Measurements from ENCODE around the gene HHAT.

The HHAT gene

GRCh38 chr1:210700511-210700910 is 371.8 kb downstream of the HHAT start:
- H3K4me3 ChIP-seq (ENCODE audit: low read depth, low read length), result no peak overlapping the region
- H3K4me1 ChIP-seq (ENCODE audit: control insufficient read depth, insufficient read depth, low read length), result no peaks in the 10 kb centered on the region
- no peaks in the 10 kb centered on the region; the same call in 1 of the 2 replicates for H3K9me3 ChIP-seq (ENCODE audit: control insufficient read depth, insufficient read depth, low read depth, low read length)
- H3K27ac ChIP-seq (ENCODE audit: low read depth, low read length), result no peak overlapping the region
- H3K27me3 ChIP-seq (ENCODE audit: control insufficient read depth, insufficient read depth, low read length), result no peaks in the 10 kb centered on the region
- no peaks in the 10 kb centered on the region for H3K36me3 ChIP-seq (ENCODE audit: control insufficient read depth, insufficient read depth, low read length)
- no peak overlapping the region for H3K9ac ChIP-seq (ENCODE audit: low read length)

- Histone ChIP-seq H3K9ac (ENCODE audit: low read length) (no peak overlapping the region), H3K27me3 (ENCODE audit: control insufficient read depth, insufficient read depth, low read length) (no peaks in the 10 kb centered on the region), H3K9me3 (ENCODE audit: control insufficient read depth, insufficient read depth, low read depth, low read length) (no peaks in the 10 kb centered on the region; the same call in 1 of the 2 replicates), H3K4me1 (ENCODE audit: control insufficient read depth, insufficient read depth, low read length) (no peaks in the 10 kb centered on the region), H3K36me3 (ENCODE audit: control insufficient read depth, insufficient read depth, low read length) (no peaks in the 10 kb centered on the region), H3K4me3 (ENCODE audit: low read depth, low read length) (no peak overlapping the region), H3K27ac (ENCODE audit: low read depth, low read length) (no peak overlapping the region)
These were observed 373.8 kb downstream of the HHAT start for GRCh38 chr1:210702506-210702905.

GRCh38 chr1:210703593-210703992 is 374.9 kb downstream of the HHAT start:
- Histone ChIP-seq H3K4me1 (ENCODE audit: control insufficient read depth, insufficient read depth, low read length) (no peaks in the 10 kb centered on the region), H3K9ac (ENCODE audit: low read length) (no peak overlapping the region), H3K9me3 (ENCODE audit: control insufficient read depth, insufficient read depth, low read depth, low read length) (no peaks in the 10 kb centered on the region; the same call in 1 of the 2 replicates), H3K27ac (ENCODE audit: low read depth, low read length) (no peak overlapping the region), H3K4me3 (ENCODE audit: low read depth, low read length) (no peak overlapping the region), H3K36me3 (ENCODE audit: control insufficient read depth, insufficient read depth, low read length) (no peaks in the 10 kb centered on the region), H3K27me3 (ENCODE audit: control insufficient read depth, insufficient read depth, low read length) (no peaks in the 10 kb centered on the region)

DNA sequence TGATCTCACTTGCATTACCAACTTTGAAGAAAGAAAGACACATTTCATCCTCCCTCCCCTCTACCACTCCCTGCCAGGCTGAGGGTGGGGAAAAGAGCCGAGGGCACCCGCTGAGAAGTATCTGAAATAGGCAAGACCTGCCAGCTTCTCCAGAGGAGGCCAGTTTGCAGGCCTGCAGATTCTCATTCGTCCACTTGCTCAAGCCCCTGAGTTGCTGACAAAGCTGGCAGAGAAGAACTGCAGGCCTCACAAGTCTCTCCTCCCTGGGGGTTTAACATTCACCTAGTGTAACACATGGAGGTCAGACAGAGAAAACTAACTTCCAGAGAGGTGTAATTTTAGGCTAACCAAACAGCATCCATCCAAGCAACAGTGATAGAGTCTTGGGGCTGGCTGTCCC is 376.4 kb downstream of the HHAT start:
- Histone ChIP-seq H3K4me1 (ENCODE audit: control insufficient read depth, insufficient read depth, low read length) (no peaks in the 10 kb centered on the region), H3K27me3 (ENCODE audit: control insufficient read depth, insufficient read depth, low read length) (no peaks in the 10 kb centered on the region), H3K36me3 (ENCODE audit: control insufficient read depth, insufficient read depth, low read length) (no peaks in the 10 kb centered on the region), H3K9ac (ENCODE audit: low read length) (no peak overlapping the region), H3K4me3 (ENCODE audit: low read depth, low read length) (no peak overlapping the region), H3K27ac (ENCODE audit: low read depth, low read length) (no peak overlapping the region), H3K9me3 (ENCODE audit: control insufficient read depth, insufficient read depth, low read depth, low read length) (no peaks in the 10 kb centered on the region; the same call in 1 of the 2 replicates)

GRCh38 chr1:210706246-210706645 is 377.5 kb downstream of the HHAT start:
- Histone ChIP-seq H3K9me3 (ENCODE audit: control insufficient read depth, insufficient read depth, low read depth, low read length) (no peaks in the 10 kb centered on the region; the same call in 1 of the 2 replicates), H3K9ac (ENCODE audit: low read length) (no peak overlapping the region), H3K4me1 (ENCODE audit: control insufficient read depth, insufficient read depth, low read length) (no peaks in the 10 kb centered on the region), H3K27ac (ENCODE audit: low read depth, low read length) (no peak overlapping the region), H3K27me3 (ENCODE audit: control insufficient read depth, insufficient read depth, low read length) (no peaks in the 10 kb centered on the region), H3K36me3 (ENCODE audit: control insufficient read depth, insufficient read depth, low read length) (no peaks in the 10 kb centered on the region), H3K4me3 (ENCODE audit: low read depth, low read length) (no peak overlapping the region)

DNA sequence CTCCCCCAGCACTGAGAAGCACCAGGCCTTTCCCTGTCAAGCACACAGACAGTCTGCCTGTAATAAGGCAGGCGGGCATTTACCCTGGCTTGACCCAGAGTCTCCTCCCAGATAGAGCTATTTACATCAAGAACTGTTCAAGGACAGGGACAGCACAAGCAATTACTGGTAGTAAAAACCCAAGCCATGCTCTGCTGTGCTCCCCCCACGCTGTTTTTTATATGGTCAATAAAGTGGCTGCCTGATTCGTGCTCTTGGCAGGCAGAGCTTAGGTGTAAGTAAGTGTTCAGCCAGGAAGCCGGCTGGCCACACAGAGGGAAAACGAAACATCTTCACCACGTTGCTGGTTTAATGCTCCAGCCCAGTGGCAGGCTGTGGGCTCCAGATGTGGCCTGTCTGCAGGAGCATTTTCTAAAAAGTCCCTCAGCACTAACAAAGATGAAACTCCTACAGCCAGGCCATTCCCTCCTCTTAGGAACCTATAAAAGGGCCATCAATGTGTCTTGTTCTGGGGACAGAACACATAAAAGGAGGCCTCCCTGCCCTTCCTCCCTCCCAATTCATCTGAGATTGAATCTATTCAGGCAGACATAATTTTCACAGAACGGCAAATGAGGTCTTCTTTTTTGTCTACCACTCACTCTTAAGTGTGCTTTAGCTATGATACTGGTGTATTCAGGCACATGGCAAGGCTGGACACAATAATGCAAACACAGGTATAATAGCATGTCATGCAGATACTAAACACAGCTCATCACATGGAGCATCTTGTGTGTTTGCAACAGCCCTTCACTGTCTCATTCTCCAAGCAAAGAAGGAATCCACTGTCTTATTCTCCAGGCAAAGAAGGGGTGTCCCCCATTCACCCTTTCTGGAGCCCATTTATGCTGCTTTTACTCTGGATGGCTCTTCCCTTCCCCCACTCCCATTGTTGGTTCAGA is 378.9 kb downstream of the HHAT start:
- H3K4me3 ChIP-seq (ENCODE audit: low read depth, low read length), result no peak overlapping the region

DNA sequence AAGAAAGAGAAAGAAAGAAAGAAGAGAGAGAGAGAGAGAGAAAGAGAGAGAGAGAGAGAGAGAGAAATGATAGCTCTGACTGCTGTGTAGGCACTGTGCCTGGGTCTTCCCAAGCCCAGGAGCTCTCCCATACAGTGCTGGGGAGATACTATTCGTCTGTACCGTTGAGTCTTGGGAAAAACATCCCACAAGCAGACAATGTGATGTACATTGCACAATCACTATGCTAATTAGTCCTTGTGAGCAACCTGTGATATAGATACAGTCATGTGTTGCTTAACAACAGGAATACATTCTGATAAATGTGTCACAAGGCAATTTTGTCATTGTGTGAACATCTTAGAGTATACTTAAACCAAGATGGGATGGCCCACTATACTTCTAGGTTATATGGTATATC is 381.0 kb downstream of the HHAT start:
- Histone ChIP-seq H3K27me3 (ENCODE audit: control insufficient read depth, insufficient read depth, low read length) (no peaks in the 10 kb centered on the region; the same call in 1 of the 2 replicates), H3K4me3 (ENCODE audit: low read depth, low read length) (no peak overlapping the region), H3K36me3 (ENCODE audit: control insufficient read depth, insufficient read depth, low read length) (no peaks in the 10 kb centered on the region), H3K27ac (ENCODE audit: low read depth, low read length) (no peak overlapping the region), H3K4me1 (ENCODE audit: control insufficient read depth, insufficient read depth, low read length) (no peaks in the 10 kb centered on the region), H3K9ac (ENCODE audit: low read length) (no peak overlapping the region), H3K9me3 (ENCODE audit: control insufficient read depth, insufficient read depth, low read depth, low read length) (no peaks in the 10 kb centered on the region)

More for the DNA sequence above, 378.9 kb downstream of the HHAT start:
- H3K9ac ChIP-seq (ENCODE audit: low read length), result no peak overlapping the region
- no peaks in the 10 kb centered on the region for H3K36me3 ChIP-seq (ENCODE audit: control insufficient read depth, insufficient read depth, low read length)
- no peaks in the 10 kb centered on the region for H3K4me1 ChIP-seq (ENCODE audit: control insufficient read depth, insufficient read depth, low read length)
- H3K9me3 ChIP-seq (ENCODE audit: control insufficient read depth, insufficient read depth, low read depth, low read length), result no peaks in the 10 kb centered on the region
- no peak overlapping the region for H3K27ac ChIP-seq (ENCODE audit: low read depth, low read length)
- H3K27me3 ChIP-seq (ENCODE audit: control insufficient read depth, insufficient read depth, low read length), result no peaks in the 10 kb centered on the region

- Histone ChIP-seq H3K27me3 (ENCODE audit: control insufficient read depth, insufficient read depth, low read length) (no peaks in the 10 kb centered on the region; the same call in 1 of the 2 replicates), H3K36me3 (ENCODE audit: control insufficient read depth, insufficient read depth, low read length) (no peaks in the 10 kb centered on the region), H3K4me3 (ENCODE audit: low read depth, low read length) (no peak overlapping the region), H3K9me3 (ENCODE audit: control insufficient read depth, insufficient read depth, low read depth, low read length) (no peaks in the 10 kb centered on the region), H3K4me1 (ENCODE audit: control insufficient read depth, insufficient read depth, low read length) (no peaks in the 10 kb centered on the region), H3K27ac (ENCODE audit: low read depth, low read length) (no peak overlapping the region), H3K9ac (ENCODE audit: low read length) (no peak overlapping the region)
These were observed 383.3 kb downstream of the HHAT start for GRCh38 chr1:210711825-210712612.

- H3K27me3 ChIP-seq (ENCODE audit: control insufficient read depth, insufficient read depth, low read length), result no peaks in the 10 kb centered on the region; the same call in 1 of the 2 replicates
- H3K36me3 ChIP-seq (ENCODE audit: control insufficient read depth, insufficient read depth, low read length), result no peaks in the 10 kb centered on the region
- H3K4me3 ChIP-seq (ENCODE audit: low read depth, low read length), result no peak overlapping the region
- H3K4me1 ChIP-seq (ENCODE audit: control insufficient read depth, insufficient read depth, low read length), result no peaks in the 10 kb centered on the region
- H3K9ac ChIP-seq (ENCODE audit: low read length), result no peak overlapping the region
- H3K9me3 ChIP-seq (ENCODE audit: control insufficient read depth, insufficient read depth, low read depth, low read length), result no peaks in the 10 kb centered on the region
- no peak overlapping the region for H3K27ac ChIP-seq (ENCODE audit: low read depth, low read length)
These were observed 386.4 kb downstream of the HHAT start for GRCh38 chr1:210715072-210715471.

GRCh38 chr1:210722410-210723081 is 393.8 kb downstream of the HHAT start:
- no peaks in the 10 kb centered on the region for H3K4me1 ChIP-seq (ENCODE audit: control insufficient read depth, insufficient read depth, low read length)
- no peaks in the 10 kb centered on the region for H3K27me3 ChIP-seq (ENCODE audit: control insufficient read depth, insufficient read depth, low read length)
- no peak overlapping the region for H3K4me3 ChIP-seq (ENCODE audit: low read depth, low read length)
- no peak overlapping the region for H3K9ac ChIP-seq (ENCODE audit: low read length)
- H3K9me3 ChIP-seq (ENCODE audit: control insufficient read depth, insufficient read depth, low read depth, low read length), result no peaks in the 10 kb centered on the region
- H3K27ac ChIP-seq (ENCODE audit: low read depth, low read length), result no peak overlapping the region
- H3K36me3 ChIP-seq (ENCODE audit: control insufficient read depth, insufficient read depth, low read length), result no peaks in the 10 kb centered on the region
